Gastrocnemius medialis (tissue), 4 donors: Measurements from ENCODE around the gene CCDC8. TPM values are rescaled to one million over a fixed set of nuclear protein-coding genes. Genes with fewer than 3 reads are reported as not detected.
"Not testable (repeated sequence)": the region's sequence is repeated elsewhere in the genome, so short reads cannot be mapped to it uniquely, and the experiment has no call there.

Source experiments
- ATAC-seq, 2 donors: fragments of 150-250 bp; one replicate each; pipeline ENCODE4 v1.9.1; 2016
- DNase-seq, 2 donors: peaks; one replicate each; pipeline ENCODE4 v3.0.0-alpha.2; 2019
- H3K27ac ChIP-seq, 4 donors: fragments of 200-600 bp; sonication (generic); 1 replicate in 1 of 4; 2 replicates in 3 of 4; pipeline ENCODE4 v1.5.1; 2016 to 2018; ENCODE audit warnings: mild to moderate bottlenecking in 2 of 4, moderate library complexity in 1 of 4
- H3K27me3 ChIP-seq, 3 donors: fragments of 200-600 bp; sonication (generic) in 2 of 3; 1 replicate in 1 of 3; 2 replicates in 2 of 3; pipeline versions ENCODE4 v1.5.1 to v1.6.0; 2016 to 2019; ENCODE audit warnings: mild to moderate bottlenecking in 1 of 3, moderate library complexity in 1 of 3
- H3K36me3 ChIP-seq, 2 donors: fragments of 200-600 bp; sonication (generic) in 1 of 2; one replicate each; pipeline ENCODE4 v1.5.1; 2017 to 2018
- H3K4me1 ChIP-seq, 2 donors: fragments of 200-600 bp; sonication (generic) in 1 of 2; one replicate each; pipeline ENCODE4 v1.5.1; 2016 to 2017; ENCODE audit warnings: mild to moderate bottlenecking in 2 of 2
- H3K4me3 ChIP-seq, 4 donors: fragments of 200-600 bp; sonication (generic) in 3 of 4; 1 replicate in 1 of 4; 2 replicates in 3 of 4; pipeline ENCODE4 v1.5.1; 2016 to 2019; ENCODE audit warnings: mild to moderate bottlenecking in 2 of 4
- H3K9me3 ChIP-seq, 3 donors: fragments of 200-600 bp; sonication (generic) in 2 of 3; 1 replicate in 1 of 3; 2 replicates in 2 of 3; pipeline ENCODE4 v1.5.1; 2016 to 2019
- CTCF ChIP-seq, 5 experiments: fragments of 450-650 bp in 3 of 5; fragments of 200-600 bp in 2 of 5; sonication (generic) in 2 of 5; IDR thresholded peaks in 4 of 5; conservative IDR thresholded peaks in 1 of 5; 1 replicate in 4 of 5; 2 replicates in 1 of 5; pipeline ENCODE4 v1.5.1; 2016 to 2019; ENCODE audit warnings: antibody characterized with exemption in 5 of 5, mild to moderate bottlenecking in 3 of 5, moderate library complexity in 3 of 5
- POLR2A ChIP-seq, 2 donors: fragments of 450-650 bp; IDR thresholded peaks; one replicate each; pipeline ENCODE4 v1.6.1; 2017; ENCODE audit warnings: antibody characterized with exemption in 2 of 2, mild to moderate bottlenecking in 2 of 2, moderate library complexity in 2 of 2
- in situ Hi-C, 4 donors: fragments of 200-750 bp; cut with MboI; loops; one replicate each; pipeline versions ENCODE4 v1.15.0 to v1.8.0; 2017; ENCODE audit warnings: low sequenced_read_pairs in 4 of 4
- intact Hi-C: fragments of 100-400 bp; cut with DNase I; formaldehyde crosslinking; loops from one replicate; pipeline ENCODE4 v1.15.1; 2023; ENCODE audit warnings: low total_unique reads
- total RNA-seq, 4 donors: library from RNA; depleted of rRNA; stranded (reverse); fragments of >200 nt; gene quantifications; one replicate each; pipeline versions ENCODE4 v1.1.0 to v1.2.3, GENCODE V29; 2016

Gene CCDC8
- total RNA-seq, 4 donors from 2014 or later = 0.46 to 1.6 (median 0.75) TPM

- H3K27ac ChIP-seq = peak overlapping the region; percentile 20 to 73 (median 70)
These were observed 36.9 kb downstream of the CCDC8 start for GRCh38 chr19:46376241-46377153.

GRCh38 chr19:46375476-46376067 is 37.8 kb downstream of the CCDC8 start:
- peaks cover 0 to 13% of the 10 kb centered on the region in 2 donors for H3K36me3 ChIP-seq
- in situ Hi-C loops, H3K27me3 ChIP-seq, H3K4me3 ChIP-seq, ATAC-seq, DNase-seq, intact Hi-C loops, H3K27ac ChIP-seq, H3K9me3 ChIP-seq: not testable (repeated sequence)
- H3K4me1 ChIP-seq = peaks cover 49 to 50% of the 10 kb centered on the region in 2 donors

More at GRCh38 chr19:46376241-46377153, 36.9 kb downstream of the CCDC8 start:
- no peaks in the 10 kb centered on the region for H3K27me3 ChIP-seq
- in situ Hi-C loops (no loop called here), intact Hi-C loops (no loop called here)
- TF ChIP-seq CTCF (IDR thresholded peaks at IDR 0.05 in 4 of 5, conservative IDR thresholded peaks at IDR 0.05 in 1 of 5) (no peak), POLR2A (IDR thresholded peaks at IDR 0.05) (no peak)
- no peaks in the 10 kb centered on the region for H3K9me3 ChIP-seq
- DNase-seq (no peak), ATAC-seq (no peak)
- H3K4me3 ChIP-seq = no peak overlapping the region
- peaks cover 0 to 20% of the 10 kb centered on the region in 2 donors for H3K36me3 ChIP-seq
- H3K4me1 ChIP-seq = peaks cover 51 to 52% of the 10 kb centered on the region in 2 donors

DNA sequence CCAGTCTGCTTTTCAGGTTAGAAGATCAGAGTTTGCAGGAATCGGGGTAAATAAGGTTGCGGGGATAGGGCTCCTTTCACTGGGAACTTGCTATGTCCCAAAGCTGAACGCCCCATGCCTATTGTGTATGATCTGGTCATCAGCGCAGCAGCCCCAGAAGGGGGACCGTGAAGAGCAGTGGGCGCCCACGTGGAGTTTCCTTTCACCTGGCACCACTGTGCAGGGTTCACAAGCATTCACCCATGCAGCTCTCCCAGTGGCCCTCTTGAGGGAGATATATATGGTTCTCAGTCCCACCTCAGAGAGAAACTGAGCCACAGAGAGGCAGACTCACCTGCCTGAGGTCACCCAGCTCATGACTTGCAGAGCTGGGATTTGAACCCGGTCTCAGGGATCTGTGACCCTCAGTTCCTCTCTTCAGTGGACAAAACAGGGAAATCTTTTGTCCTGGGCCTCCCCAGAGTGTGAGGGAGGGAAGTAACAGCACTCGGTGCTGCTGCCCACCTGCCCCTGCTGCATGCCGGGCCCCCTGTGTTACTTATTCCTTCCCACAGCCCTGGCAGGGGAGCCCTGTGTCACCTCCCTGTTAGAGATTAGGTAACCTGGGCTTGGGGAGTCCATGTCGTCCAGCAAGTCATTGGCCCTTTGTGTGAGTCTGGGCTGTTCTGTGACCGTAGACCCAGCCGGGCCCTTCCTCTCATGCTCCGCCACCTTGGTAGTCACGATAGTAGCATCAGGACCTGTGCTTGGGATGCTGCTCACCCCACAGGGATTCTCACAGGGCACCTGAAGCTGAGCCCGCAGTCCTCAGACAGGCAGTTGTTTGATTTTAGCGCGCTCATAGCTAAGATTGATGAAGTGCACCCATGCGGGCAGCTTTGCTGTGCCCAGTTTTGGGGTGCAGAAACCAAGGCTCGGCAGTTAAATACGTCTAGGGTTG is 38.6 kb downstream of the CCDC8 start:
- in situ Hi-C loops = no loop called here
- Histone ChIP-seq H3K9me3 (no peaks in the 10 kb centered on the region), H3K4me3 (no peak overlapping the region), H3K36me3 (peaks cover 0 to 13% of the 10 kb centered on the region in 2 donors), H3K4me1 (peaks cover 42 to 43% of the 10 kb centered on the region in 2 donors), H3K27me3 (no peaks in the 10 kb centered on the region), H3K27ac (peak overlapping the region; percentile 46 to 65 (median 55))
- intact Hi-C loops = no loop called here
- TF ChIP-seq POLR2A (IDR thresholded peaks at IDR 0.05) (no peak), CTCF (IDR thresholded peaks at IDR 0.05 in 4 of 5, conservative IDR thresholded peaks at IDR 0.05 in 1 of 5) (no peak)
- DNase-seq (no peak), ATAC-seq (no peak)

DNA sequence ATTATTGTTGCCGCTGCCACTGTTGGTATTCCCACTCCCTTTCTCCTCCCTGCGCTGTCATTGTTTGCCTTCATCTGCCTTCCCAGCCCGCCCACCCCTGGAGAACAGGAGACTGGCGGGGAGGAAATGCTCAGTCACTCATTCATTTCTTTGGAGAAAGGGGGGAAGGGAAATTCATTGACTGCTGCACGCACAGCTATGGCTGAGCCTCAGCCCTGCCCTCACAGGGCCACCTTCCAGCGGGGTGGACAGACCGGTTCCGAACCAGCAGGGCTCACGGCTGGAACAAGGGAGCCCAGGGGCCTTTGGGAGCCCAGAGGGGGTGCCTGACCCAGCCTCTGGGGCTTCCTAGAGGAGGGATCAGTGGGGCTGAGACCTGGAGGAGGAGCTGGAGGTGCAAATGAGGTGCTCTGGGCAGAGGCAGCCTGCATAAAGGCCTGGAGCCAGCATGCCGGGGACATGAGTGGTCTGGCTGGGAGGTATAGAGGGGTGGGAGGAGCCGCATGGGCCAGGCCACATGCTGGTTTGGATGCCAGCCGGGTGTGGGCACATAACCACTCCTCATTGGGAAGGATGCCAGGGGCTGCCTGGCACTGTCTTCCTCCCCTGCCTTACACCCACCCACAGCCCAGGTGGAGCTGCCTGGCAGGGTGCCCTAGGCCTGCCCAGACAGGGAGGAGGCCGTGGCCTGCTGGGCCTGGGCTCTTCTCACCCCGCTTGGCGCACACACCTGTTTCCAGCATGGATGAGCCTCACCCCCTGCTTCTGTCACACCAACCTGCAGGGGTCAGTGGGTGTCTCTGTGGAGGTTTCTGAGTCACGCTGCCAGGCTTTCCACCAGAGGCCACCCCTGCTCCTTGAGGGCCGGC is 39.6 kb downstream of the CCDC8 start:
- H3K9me3 ChIP-seq = no peaks in the 10 kb centered on the region
- peaks cover 31 to 35% of the 10 kb centered on the region in 2 donors for H3K4me1 ChIP-seq
- no peaks in the 10 kb centered on the region for H3K27me3 ChIP-seq
- TF ChIP-seq POLR2A (IDR thresholded peaks at IDR 0.05) = no peak
- no peak for TF ChIP-seq CTCF (IDR thresholded peaks at IDR 0.05 in 4 of 5, conservative IDR thresholded peaks at IDR 0.05 in 1 of 5)
- peaks cover 0 to 13% of the 10 kb centered on the region in 2 donors for H3K36me3 ChIP-seq
- in situ Hi-C loops (no loop called here), intact Hi-C loops (no loop called here)
- H3K4me3 ChIP-seq = no peak overlapping the region
- H3K27ac ChIP-seq = peak overlapping the region; percentile 46 to 65 (median 55)
- peak in 1 of 2 donors; percentile 61 for DNase-seq
- peak in 1 of 2 donors; percentile 32 for ATAC-seq
